CD4-positive, alpha-beta T cell (primary cell): Measurements from ENCODE around the gene ITPRIP. TPM values are rescaled to one million over a fixed set of nuclear protein-coding genes. Genes with fewer than 3 reads are reported as not detected.

Experiments used
- ATAC-seq: fragments of 200-7000 bp; cut with Tn5 transposase; one replicate; pipeline ENCODE4 v1.10.0; 2022; ENCODE audit warnings: mild to moderate bottlenecking; ENCODE audit not compliant: poor library complexity
- CTCF ChIA-PET: fragments of 350-600 bp; sonication (Branson Sonifier 250); formaldehyde crosslinking; loops from one replicate; lab custom pipeline; 2021; ENCODE audit warnings: antibody characterized with exemption, inconsistent platforms; lab: Charles Lee
- POLR2A ChIA-PET: fragments of 350-600 bp; sonication (Branson Sonifier 250); formaldehyde crosslinking; loops from one replicate; lab custom pipeline; 2021; ENCODE audit warnings: antibody characterized with exemption, inconsistent platforms; lab: Charles Lee
- DNase-seq, 14 experiments: peaks; one replicate each; pipeline ENCODE4 v3.0.0-alpha.2; 2013 to 2020; ENCODE audit warnings: mixed read lengths in 2 of 14
- H3K27ac ChIP-seq, 2 donors: one replicate each; pipeline versions ENCODE4 v1.5.1 to v1.7.0; 2013; ENCODE audit warnings: low read length in 2 of 2, low read depth in 1 of 2, mild to moderate bottlenecking in 1 of 2
- H3K27me3 ChIP-seq, 2 experiments: 1 replicate in 1 of 2; 2 replicates in 1 of 2; pipeline versions ENCODE4 v1.6.1 to v1.7.0; 2013; ENCODE audit warnings: low read length in 2 of 2, control low read depth in 1 of 2, mild to moderate bottlenecking in 1 of 2, moderate library complexity in 1 of 2; ENCODE audit not compliant: insufficient read depth in 2 of 2, control insufficient read depth in 1 of 2
- H3K36me3 ChIP-seq: one replicate; pipeline ENCODE4 v1.6.1; 2013; ENCODE audit warnings: low read length, control low read depth; ENCODE audit not compliant: insufficient read depth
- H3K4me1 ChIP-seq: one replicate; pipeline ENCODE4 v1.6.1; 2013; ENCODE audit warnings: low read length, control low read depth; ENCODE audit not compliant: insufficient read depth
- H3K4me3 ChIP-seq: one replicate; pipeline ENCODE4 v1.5.1; 2013; ENCODE audit warnings: mild to moderate bottlenecking, low read length, moderate library complexity
- H3K9me3 ChIP-seq, 2 experiments: 1 replicate in 1 of 2; 2 replicates in 1 of 2; pipeline versions ENCODE4 v1.6.1 to v1.7.0; 2013; ENCODE audit warnings: low read length in 2 of 2, mild to moderate bottlenecking in 2 of 2, control low read depth in 1 of 2, moderate library complexity in 1 of 2; ENCODE audit not compliant: control insufficient read depth in 1 of 2, insufficient read depth in 1 of 2
- H3K27ac Mint-ChIP-seq: one replicate; pipeline ENCODE4 v1.8.0; 2020; ENCODE audit warnings: mixed read lengths
- H3K27me3 Mint-ChIP-seq: one replicate; pipeline ENCODE4 v1.8.0; 2021; ENCODE audit warnings: mixed read lengths
- H3K36me3 Mint-ChIP-seq: one replicate; pipeline ENCODE4 v1.8.0; 2021; ENCODE audit warnings: low read depth, mixed read lengths
- H3K4me1 Mint-ChIP-seq: one replicate; pipeline ENCODE4 v1.8.0; 2021; ENCODE audit warnings: low read depth, mixed read lengths
- H3K4me3 Mint-ChIP-seq: one replicate; pipeline ENCODE4 v1.8.0; 2020; ENCODE audit warnings: mild to moderate bottlenecking, mixed read lengths
- H3K9me3 Mint-ChIP-seq: one replicate; pipeline ENCODE4 v1.8.0; 2020; ENCODE audit warnings: mixed read lengths
- intact Hi-C, 2 experiments: fragments of 100-400 bp; cut with DNase I in 1 of 2; cut with micrococcal nuclease in 1 of 2; formaldehyde crosslinking; loops; one replicate each; pipeline versions ENCODE4 v1.15.1 to v1.9.0; 2023 to 2025; cut with DNase I, micrococcal nuclease
- total RNA-seq, 174 experiments: library from RNA in 2 of 174; stranded (reverse) in 2 of 174; gene quantifications; one replicate each; pipeline ENCODE4 v1.2.3 and lab custom pipeline; 2021 to 2026
- TF ChIP-seq, protein P1 (sequence below): fragments of 200-600 bp; IDR thresholded peaks from one replicate; pipeline ENCODE4 v1.8.0; 2022; ENCODE audit warnings: antibody characterized with exemption, mild to moderate bottlenecking

ITPRIP gene
- total RNA-seq, 2 experiments from 2014 or later, result 127 to 133 TPM

DNA sequence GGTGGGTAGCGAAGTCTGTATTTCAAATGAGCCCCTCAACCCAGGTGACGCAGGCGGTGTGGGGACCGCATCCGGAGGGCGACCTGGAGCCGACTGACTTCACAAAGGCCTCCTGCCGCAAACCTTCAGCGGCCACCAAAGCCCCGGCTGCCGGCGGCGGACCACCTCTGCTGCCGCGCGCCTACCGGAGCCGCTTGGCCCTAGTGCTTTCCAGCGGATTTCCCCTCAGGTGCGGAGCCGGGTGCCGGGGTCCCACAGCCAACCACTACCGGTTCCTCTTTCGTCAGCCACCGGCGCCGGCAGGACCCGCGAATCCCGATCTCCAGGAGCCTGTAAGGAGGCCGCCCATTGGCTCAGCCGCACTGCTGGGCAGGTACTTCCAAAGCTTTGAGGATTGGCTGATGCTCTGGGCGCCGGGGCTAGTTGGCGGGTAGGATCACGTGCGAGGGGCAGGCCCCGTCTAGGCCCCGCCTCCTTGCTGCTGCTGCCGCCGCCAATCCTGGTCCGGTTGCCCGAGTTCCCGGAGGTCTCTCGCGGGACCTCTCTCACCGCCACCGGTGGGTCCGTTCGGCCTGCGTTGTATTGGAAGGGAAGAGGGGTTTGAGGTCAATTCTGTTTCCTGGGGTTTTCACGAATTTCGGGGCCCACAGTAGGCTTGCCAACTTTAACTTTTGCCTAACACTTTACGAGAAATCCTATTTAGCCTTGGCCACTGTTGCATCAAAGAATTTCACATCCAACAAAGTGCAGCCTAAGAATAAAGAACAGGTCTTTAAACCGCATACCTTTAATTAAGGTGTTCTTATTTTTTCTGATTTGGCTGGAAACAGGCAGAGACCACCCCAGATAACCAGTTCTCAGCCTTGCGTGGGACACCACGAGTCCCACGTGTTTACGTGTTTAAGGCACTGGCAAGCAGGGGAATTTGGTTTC is 69.3 kb downstream of the ITPRIP start, which contains the start of gene GSTO2:
GSTO2 (plus strand) TSS at position 472 of the 933 bp plus-strand sequence. CDS start 5,732 bp downstream, outside the sequence.
- Mint-ChIP-seq H3K9me3 (no peaks in the 10 kb centered on the region), H3K36me3 (peaks cover 49% of the 10 kb centered on the region), H3K4me1 (peaks cover 48% of the 10 kb centered on the region), H3K4me3 (peak within 1 kb of the TSS; percentile 94), H3K27me3 (no peaks in the 10 kb centered on the region), H3K27ac (peak within 1 kb of the TSS; percentile 93)
- peaks cover 30% of the 10 kb centered on the region for H3K36me3 ChIP-seq
- ATAC-seq, result peak; percentile 89
- peak within 1 kb of the TSS; percentile 92 for H3K27ac ChIP-seq
- peaks cover 24% of the 10 kb centered on the region for H3K4me1 ChIP-seq
- CTCF ChIA-PET, result interaction anchor here (0.9 to 2.0 kb wide), 5 partner anchors 10 to 37 kb away, joined by 3 to 7 read pairs (median 4); partner anchors contain the start of gene GSTO1
- H3K4me3 ChIP-seq, result peak within 1 kb of the TSS; percentile 84
- intact Hi-C loops, result loop anchor here (1.0 to 5.0 kb wide), 5 partner anchors 13 to 352 kb away; partner anchors contain the start of genes STN1 (in 2 of the 2), CFAP43 (in 1 of the 2) and ITPRIP (in 1 of the 2)
- POLR2A ChIA-PET, result interaction anchor here (0.6 to 7.4 kb wide), 14 partner anchors 8 to 288 kb away, joined by 3 to 102 read pairs (median 5); partner anchors contain the start of genes CFAP43, GSTO1, ITPRIP and SFR1
- no peaks in the 10 kb centered on the region for H3K27me3 ChIP-seq
- H3K9me3 ChIP-seq, result no peaks in the 10 kb centered on the region
- peak; percentile 94 to 100 (median 96) for DNase-seq
- TF ChIP-seq, protein P1, sequence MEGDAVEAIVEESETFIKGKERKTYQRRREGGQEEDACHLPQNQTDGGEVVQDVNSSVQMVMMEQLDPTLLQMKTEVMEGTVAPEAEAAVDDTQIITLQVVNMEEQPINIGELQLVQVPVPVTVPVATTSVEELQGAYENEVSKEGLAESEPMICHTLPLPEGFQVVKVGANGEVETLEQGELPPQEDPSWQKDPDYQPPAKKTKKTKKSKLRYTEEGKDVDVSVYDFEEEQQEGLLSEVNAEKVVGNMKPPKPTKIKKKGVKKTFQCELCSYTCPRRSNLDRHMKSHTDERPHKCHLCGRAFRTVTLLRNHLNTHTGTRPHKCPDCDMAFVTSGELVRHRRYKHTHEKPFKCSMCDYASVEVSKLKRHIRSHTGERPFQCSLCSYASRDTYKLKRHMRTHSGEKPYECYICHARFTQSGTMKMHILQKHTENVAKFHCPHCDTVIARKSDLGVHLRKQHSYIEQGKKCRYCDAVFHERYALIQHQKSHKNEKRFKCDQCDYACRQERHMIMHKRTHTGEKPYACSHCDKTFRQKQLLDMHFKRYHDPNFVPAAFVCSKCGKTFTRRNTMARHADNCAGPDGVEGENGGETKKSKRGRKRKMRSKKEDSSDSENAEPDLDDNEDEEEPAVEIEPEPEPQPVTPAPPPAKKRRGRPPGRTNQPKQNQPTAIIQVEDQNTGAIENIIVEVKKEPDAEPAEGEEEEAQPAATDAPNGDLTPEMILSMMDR, result no peak

DNA sequence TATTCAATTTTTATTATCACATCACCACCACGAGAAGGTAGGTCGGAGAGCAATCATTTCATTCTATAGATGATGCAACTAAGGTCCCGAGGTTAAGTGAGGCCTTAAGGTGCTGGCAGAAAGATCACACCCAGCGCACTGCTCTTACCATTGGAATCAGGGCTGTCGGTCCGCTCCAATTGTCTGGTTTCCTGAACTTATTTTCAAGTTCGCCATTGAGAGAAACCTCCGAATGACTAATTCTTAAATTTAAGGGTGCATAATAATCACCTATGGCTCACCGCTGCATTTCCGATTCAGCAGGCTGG is 69.9 kb downstream of the ITPRIP start:
- peaks cover 55% of the 10 kb centered on the region for H3K36me3 Mint-ChIP-seq
- TF ChIP-seq, protein P1, result no peak
- Histone ChIP-seq H3K36me3 (peaks cover 33% of the 10 kb centered on the region), H3K4me1 (peaks cover 24% of the 10 kb centered on the region), H3K9me3 (no peaks in the 10 kb centered on the region), H3K27me3 (no peaks in the 10 kb centered on the region), H3K4me3 (peak overlapping the region; percentile 84), H3K27ac (peak overlapping the region; percentile 92)
- DNase-seq, result no peak
- peak overlapping the region; percentile 93 for H3K27ac Mint-ChIP-seq
- no peaks in the 10 kb centered on the region for H3K27me3 Mint-ChIP-seq
- CTCF ChIA-PET, result interaction anchor here (1.0 kb wide), 1 partner anchor 12 kb away, joined by 3 read pairs; no protein-coding TSS in a partner anchor
- peaks cover 53% of the 10 kb centered on the region for H3K4me1 Mint-ChIP-seq
- no peaks in the 10 kb centered on the region for H3K9me3 Mint-ChIP-seq
- ATAC-seq, result no peak
- H3K4me3 Mint-ChIP-seq, result peak overlapping the region; percentile 94
- intact Hi-C loops, result loop anchor here (1.0 to 5.0 kb wide), 5 partner anchors 12 to 351 kb away; partner anchors contain the start of genes STN1 (in 2 of the 2), CFAP43 (in 1 of the 2) and ITPRIP (in 1 of the 2)
- POLR2A ChIA-PET, result interaction anchor here (1.0 to 7.4 kb wide), 13 partner anchors 7 to 147 kb away, joined by 3 to 102 read pairs (median 5); partner anchors contain the start of genes CFAP43, GSTO1, ITPRIP and SFR1

DNA sequence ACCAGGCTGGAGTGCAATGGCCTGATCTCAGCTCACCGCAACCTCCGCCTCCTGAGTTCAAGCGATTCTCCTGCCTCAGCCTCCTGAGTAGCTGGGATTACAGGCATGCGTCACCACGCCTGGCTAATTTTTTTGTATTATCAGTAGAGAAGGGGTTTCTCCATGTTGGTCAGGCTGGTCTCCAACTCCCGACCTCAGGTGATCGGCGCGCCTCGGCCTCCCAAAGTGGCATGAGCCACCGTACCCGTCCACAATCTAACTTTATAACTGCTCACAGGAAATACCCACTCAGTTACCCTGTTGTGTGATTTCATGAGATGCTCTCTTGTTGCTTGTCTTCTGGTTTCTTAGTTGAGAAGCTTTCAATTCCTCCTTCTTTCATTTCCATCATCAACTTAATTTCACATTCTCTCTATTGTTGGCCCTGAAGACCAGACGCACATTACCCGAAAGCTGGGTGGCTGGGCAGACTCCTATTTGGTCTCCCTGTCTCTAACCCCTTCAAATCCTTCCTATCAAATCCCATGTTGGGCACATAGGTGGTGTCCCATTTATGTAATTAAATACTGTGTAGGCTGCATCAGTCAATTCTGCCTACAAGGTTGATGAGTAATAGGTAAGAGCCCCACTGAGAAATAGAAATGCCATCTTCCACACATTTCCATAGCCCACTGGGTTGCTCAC is 70.4 kb downstream of the ITPRIP start:
- Mint-ChIP-seq H3K27me3 (no peaks in the 10 kb centered on the region), H3K4me3 (peak overlapping the region; percentile 94), H3K4me1 (peaks cover 53% of the 10 kb centered on the region), H3K27ac (peak overlapping the region; percentile 93), H3K36me3 (peaks cover 56% of the 10 kb centered on the region), H3K9me3 (no peaks in the 10 kb centered on the region)
- no peak for ATAC-seq
- H3K4me3 ChIP-seq, result peak overlapping the region; percentile 84
- H3K9me3 ChIP-seq, result no peaks in the 10 kb centered on the region
- ChIA-PET POLR2A (interaction anchor here (0.9 to 7.4 kb wide), 2 partner anchors 11 to 86 kb away, joined by 5 to 102 read pairs; partner anchors contain the start of genes CFAP58 and GSTO1), CTCF (interaction anchor here (1.3 to 1.6 kb wide), 2 partner anchors 11 to 86 kb away, joined by 4 to 5 read pairs; partner anchors contain the start of gene CFAP58)
- intact Hi-C loops, result loop anchor here (1.0 to 5.0 kb wide), 6 partner anchors 12 to 351 kb away; partner anchors contain the start of genes CFAP43 (in 2 of the 2), STN1 (in 2 of the 2) and ITPRIP (in 1 of the 2)
- peak overlapping the region; percentile 92 for H3K27ac ChIP-seq
- peaks cover 24% of the 10 kb centered on the region for H3K4me1 ChIP-seq
- H3K27me3 ChIP-seq, result no peaks in the 10 kb centered on the region
- TF ChIP-seq, protein P1, result no peak
- H3K36me3 ChIP-seq, result peaks cover 37% of the 10 kb centered on the region
- DNase-seq, result no peak
